Kidney (tissue), 14 donors: ENCODE results near the gene ITGB1BP2. TPM values are rescaled to one million over a fixed set of nuclear protein-coding genes. Genes with fewer than 3 reads are reported as not detected.
A peak's percentile ranks its signal among the peaks of the same experiment; 100 is the strongest.
"Not testable (repeated sequence)": the region's sequence is repeated elsewhere in the genome, so short reads cannot be mapped to it uniquely, and the experiment has no call there.

Source experiments
- DNase-seq, 5 donors: peaks; one replicate each; pipeline ENCODE4 v3.0.0-alpha.2; 2013 to 2020
- FAIRE-seq: peaks from 2 replicates; lab custom pipeline; 2012; peaks lifted over from hg19 to GRCh38; lab: Jason Lieb, UNC
- H3K27ac ChIP-seq, 2 donors: one replicate each; pipeline ENCODE4 v1.7.0; 2013; ENCODE audit warnings: low read depth in 2 of 2, low read length in 2 of 2, inconsistent platforms in 1 of 2
- H3K27me3 ChIP-seq: one replicate; pipeline ENCODE4 v1.7.1; 2013; ENCODE audit warnings: low read length, inconsistent platforms; ENCODE audit not compliant: control insufficient read depth, insufficient read depth
- H3K36me3 ChIP-seq, 3 donors: one replicate each; pipeline versions ENCODE4 v1.7.0 to v1.7.1; 2013; ENCODE audit warnings: low read length in 3 of 3, control low read depth in 1 of 3, inconsistent platforms in 1 of 3; ENCODE audit not compliant: insufficient read depth in 3 of 3, control insufficient read depth in 2 of 3
- H3K4me1 ChIP-seq, 3 donors: one replicate each; pipeline versions ENCODE4 v1.7.0 to v1.7.1; 2013; ENCODE audit warnings: low read length in 3 of 3, inconsistent platforms in 1 of 3, low read depth in 1 of 3; ENCODE audit not compliant: control insufficient read depth in 2 of 3, insufficient read depth in 2 of 3
- H3K4me3 ChIP-seq, 3 donors: one replicate each; pipeline versions ENCODE4 v1.7.0 to v1.8.1; 2013; ENCODE audit warnings: low read length in 3 of 3, control low read depth in 1 of 3, inconsistent platforms in 1 of 3
- H3K9ac ChIP-seq, 3 donors: one replicate each; pipeline versions ENCODE4 v1.7.0 to v1.7.1; 2013; ENCODE audit warnings: low read length in 3 of 3, control low read depth in 1 of 3, inconsistent platforms in 1 of 3
- H3K9me3 ChIP-seq, 3 donors: one replicate each; pipeline versions ENCODE4 v1.7.0 to v1.7.1; 2013; ENCODE audit warnings: low read length in 3 of 3, control low read depth in 1 of 3, inconsistent platforms in 1 of 3; ENCODE audit not compliant: control insufficient read depth in 2 of 3, insufficient read depth in 1 of 3
- intact Hi-C: fragments of 100-400 bp; cut with DNase I; formaldehyde crosslinking; loops from one replicate; pipeline ENCODE4 v1.11.1; 2022
- polyA plus RNA-seq: library from polyadenylated mRNA; stranded (reverse); fragments of 350-450 nt; fragmentation: Illumina TruSeq; extraction: RNeasy Lipid Tissue Mini Kit (QIAGEN cat#74804); gene quantifications from one replicate; pipeline ENCODE4 v1.2.3, GENCODE V29; 2014; ENCODE audit warnings: low read depth, low replicate concordance; ENCODE audit not compliant: insufficient read depth
- total RNA-seq: library from RNA; stranded (reverse); fragmentation: NEBNext Ultra II Directional; extraction: Animal tissue kit (Norgen Biotek cat#: 25700); gene quantifications from one replicate; pipeline ENCODE4 v1.2.1, GENCODE V29; 2021
- TF ChIP-seq, protein P1 (sequence below): IDR thresholded peaks from 3 replicates; pipeline ENCODE4 v1.5.1; 2012; ENCODE audit warnings: mild to moderate bottlenecking, moderate library complexity, borderline replicate concordance; ENCODE audit not compliant: insufficient read depth; ENCODE audit errors: extremely low read depth
- donor health status: control.
- donor health status: control.
- donor health status: control.
- donor health status: control.
- donor health status: control.
- donor health status: DM: yes; HTN: yes; CAD: no.
- donor health status: Normal renal cell carcinoma (clear cell type).

ITGB1BP2 gene
- total and polyA plus RNA-seq, 2 donors from 2014 or later = 1.8 TPM

DNA sequence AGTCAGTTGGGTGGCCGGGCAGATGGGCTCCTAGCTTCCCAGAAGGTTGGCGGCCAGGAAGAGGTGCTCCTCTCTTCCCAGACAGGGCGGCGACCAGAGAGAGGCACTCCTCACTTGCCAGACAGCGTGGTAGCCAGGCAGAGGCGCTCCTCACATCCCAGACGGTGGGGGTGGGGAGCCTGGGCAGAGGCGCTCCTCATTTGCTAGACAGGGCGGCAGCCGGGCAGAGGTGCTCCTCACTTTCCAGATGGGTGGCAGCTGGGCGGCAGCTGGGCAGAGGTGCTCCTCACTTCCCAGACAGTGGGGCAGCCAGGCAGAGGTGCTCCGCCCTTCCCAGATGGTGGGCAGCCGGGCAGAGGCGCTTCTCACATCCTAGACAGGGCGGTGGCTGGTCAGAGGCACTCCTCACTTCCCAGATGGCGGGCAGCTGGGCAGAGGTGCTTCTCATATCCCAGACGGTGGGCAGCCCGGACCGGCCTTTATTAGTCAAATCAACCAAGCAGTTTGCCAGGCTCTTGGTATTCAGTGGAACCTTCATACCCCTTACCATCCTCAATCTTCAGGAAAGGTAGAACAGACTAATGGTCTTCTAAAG, 31.7 kb upstream of the ITGB1BP2 start:
- intact Hi-C loops = no loop called here
- H3K9ac ChIP-seq = no peak overlapping the region
- DNase-seq (no peak), FAIRE-seq (no peak)
- no peaks in the 10 kb centered on the region for H3K27me3 ChIP-seq
- no peak overlapping the region for H3K4me3 ChIP-seq
- no peak overlapping the region for H3K27ac ChIP-seq
- TF ChIP-seq, protein P1, sequence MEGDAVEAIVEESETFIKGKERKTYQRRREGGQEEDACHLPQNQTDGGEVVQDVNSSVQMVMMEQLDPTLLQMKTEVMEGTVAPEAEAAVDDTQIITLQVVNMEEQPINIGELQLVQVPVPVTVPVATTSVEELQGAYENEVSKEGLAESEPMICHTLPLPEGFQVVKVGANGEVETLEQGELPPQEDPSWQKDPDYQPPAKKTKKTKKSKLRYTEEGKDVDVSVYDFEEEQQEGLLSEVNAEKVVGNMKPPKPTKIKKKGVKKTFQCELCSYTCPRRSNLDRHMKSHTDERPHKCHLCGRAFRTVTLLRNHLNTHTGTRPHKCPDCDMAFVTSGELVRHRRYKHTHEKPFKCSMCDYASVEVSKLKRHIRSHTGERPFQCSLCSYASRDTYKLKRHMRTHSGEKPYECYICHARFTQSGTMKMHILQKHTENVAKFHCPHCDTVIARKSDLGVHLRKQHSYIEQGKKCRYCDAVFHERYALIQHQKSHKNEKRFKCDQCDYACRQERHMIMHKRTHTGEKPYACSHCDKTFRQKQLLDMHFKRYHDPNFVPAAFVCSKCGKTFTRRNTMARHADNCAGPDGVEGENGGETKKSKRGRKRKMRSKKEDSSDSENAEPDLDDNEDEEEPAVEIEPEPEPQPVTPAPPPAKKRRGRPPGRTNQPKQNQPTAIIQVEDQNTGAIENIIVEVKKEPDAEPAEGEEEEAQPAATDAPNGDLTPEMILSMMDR = no peak
- H3K9me3 ChIP-seq = no peaks in the 10 kb centered on the region
- H3K36me3 ChIP-seq = no peaks in the 10 kb centered on the region
- no peaks in the 10 kb centered on the region for H3K4me1 ChIP-seq

DNA sequence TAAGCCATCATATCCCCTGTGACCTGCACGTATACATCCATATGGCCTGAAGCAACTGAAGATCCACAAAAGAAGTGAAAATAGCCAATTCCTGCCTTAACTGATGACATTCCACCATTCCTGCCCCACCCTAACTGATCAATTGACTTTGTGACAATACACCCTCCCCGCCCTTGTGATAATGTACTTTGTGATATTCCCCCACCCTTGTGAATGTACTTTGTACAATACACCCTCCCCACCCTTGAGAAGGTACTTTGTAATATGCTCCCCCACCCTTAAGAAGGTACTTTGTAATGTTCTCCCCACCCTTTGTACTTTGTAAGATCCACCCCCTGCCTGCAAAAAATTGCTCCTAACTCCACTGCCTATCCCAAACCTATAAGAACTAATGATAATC, 29.2 kb upstream of the ITGB1BP2 start:
- DNase-seq, H3K9me3 ChIP-seq, H3K36me3 ChIP-seq, intact Hi-C loops, FAIRE-seq, H3K27ac ChIP-seq, H3K27me3 ChIP-seq, H3K4me3 ChIP-seq, H3K4me1 ChIP-seq, H3K9ac ChIP-seq: not testable (repeated sequence)

DNA sequence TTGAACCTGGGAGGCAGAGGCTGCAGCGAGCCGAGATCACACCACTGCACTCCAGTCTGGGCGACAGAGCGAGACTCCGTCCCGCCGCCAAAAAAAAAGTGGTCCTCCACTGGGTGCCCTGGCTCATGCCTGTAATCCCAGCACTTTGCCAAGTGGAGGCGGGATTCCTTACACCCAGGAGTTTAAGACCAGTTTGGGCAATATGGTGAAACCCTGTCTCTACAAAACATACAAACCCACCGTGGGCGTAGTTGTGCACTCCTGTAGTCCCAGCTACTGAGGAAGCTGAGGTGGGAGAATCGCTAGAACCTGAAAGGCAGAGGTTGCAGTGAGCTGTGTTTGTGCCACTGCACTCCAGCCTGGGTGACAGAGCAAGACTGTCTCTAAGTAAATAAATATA, 20.2 kb upstream of the ITGB1BP2 start:
- H3K9me3 ChIP-seq, H3K27ac ChIP-seq, H3K4me1 ChIP-seq, H3K4me3 ChIP-seq, H3K27me3 ChIP-seq, FAIRE-seq, DNase-seq, intact Hi-C loops, H3K36me3 ChIP-seq, H3K9ac ChIP-seq: not testable (repeated sequence)

DNA sequence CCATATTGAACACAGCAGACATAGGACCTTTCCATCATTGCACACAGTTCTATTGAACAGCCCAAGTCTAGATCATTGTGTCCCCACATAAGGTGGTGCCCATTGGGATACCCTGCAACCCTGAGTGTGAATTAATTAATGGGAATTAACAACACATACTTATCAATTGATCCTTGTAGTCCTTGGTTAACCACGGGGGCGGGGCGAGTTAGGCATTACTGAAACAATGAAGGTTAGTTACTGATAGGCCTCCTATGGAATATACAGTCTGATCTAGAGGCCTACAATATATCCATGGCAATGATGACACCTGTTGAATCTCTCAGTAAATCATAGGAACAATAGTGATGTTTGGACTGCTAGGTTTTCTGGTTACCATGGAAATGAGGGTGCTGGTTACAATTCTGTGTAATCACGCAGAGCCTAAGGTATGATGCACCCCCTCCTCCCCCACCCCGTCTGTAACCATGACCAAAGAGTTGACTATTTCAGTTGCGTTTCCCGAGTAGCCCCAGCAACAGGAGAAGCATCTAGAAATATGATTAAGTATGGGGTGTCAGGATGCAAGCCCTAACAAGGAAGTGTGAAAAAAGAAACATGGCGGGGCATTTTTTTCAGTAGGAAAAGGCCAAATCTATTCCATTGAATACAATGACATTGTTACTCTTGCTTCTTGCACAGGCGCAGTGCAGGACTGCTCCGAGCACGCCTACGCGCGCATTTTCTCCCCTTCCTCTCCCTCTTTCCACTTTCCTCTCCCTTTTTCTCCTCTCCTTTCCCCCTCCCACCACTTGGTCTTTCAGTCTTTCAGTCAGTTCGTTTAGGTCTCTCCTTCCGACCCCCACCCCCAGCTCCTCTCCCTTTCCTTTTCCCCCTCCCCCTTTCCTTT, 18.8 kb upstream of the ITGB1BP2 start:
- Histone ChIP-seq H3K27me3 (no peaks in the 10 kb centered on the region), H3K4me1 (peaks cover 0 to 5% (median 0%) of the 10 kb centered on the region in 3 donors), H3K9me3 (no peaks in the 10 kb centered on the region), H3K4me3 (peak overlapping the region; percentile 76 to 80 (median 78)), H3K36me3 (no peaks in the 10 kb centered on the region), H3K9ac (peak overlapping the region in 2 of 3 donors; percentile 50 to 67), H3K27ac (peak overlapping the region; percentile 82 to 91)
- FAIRE-seq = no peak
- intact Hi-C loops = no loop called here
- TF ChIP-seq, protein P1 = no peak
- DNase-seq = peak in 1 of 5 donors; percentile 49
